ENCODE measurements around the gene ADGRA1.
"Not testable (repeated sequence)": the region's sequence is repeated elsewhere in the genome, so short reads cannot be mapped to it uniquely, and the experiment has no call there.

ADGRA1 gene

GRCh38 chr10:133047526-133048123 lies 40.1 kb upstream of the ADGRA1 start:
- no peak for ATAC-seq (replicated peaks)
- no peak overlapping the region for H3K4me3 Mint-ChIP-seq
- peaks cover 9 to 13% of the 10 kb centered on the region in 2 donors for H3K27me3 Mint-ChIP-seq
- peaks cover 0 to 2% of the 10 kb centered on the region in 2 donors for H3K4me1 Mint-ChIP-seq
- DNase-seq = no peak
- H3K36me3 Mint-ChIP-seq = no peaks in the 10 kb centered on the region
- H3K9me3 Mint-ChIP-seq = no peaks in the 10 kb centered on the region
- no peak overlapping the region for H3K27ac Mint-ChIP-seq

- H3K36me3 Mint-ChIP-seq = no peaks in the 10 kb centered on the region
- no peak for ATAC-seq (replicated peaks)
- H3K4me3 Mint-ChIP-seq = no peak overlapping the region
- H3K9me3 Mint-ChIP-seq = no peaks in the 10 kb centered on the region
- no peak for DNase-seq
- H3K4me1 Mint-ChIP-seq = peaks cover 0 to 2% of the 10 kb centered on the region in 2 donors
- no peak overlapping the region for H3K27ac Mint-ChIP-seq
- H3K27me3 Mint-ChIP-seq = peaks cover 9 to 13% of the 10 kb centered on the region in 2 donors
These were observed 39.5 kb upstream of the ADGRA1 start for GRCh38 chr10:133048266-133048665.

- DNase-seq = no peak
- ATAC-seq (replicated peaks) = no peak
- H3K4me3 Mint-ChIP-seq = no peak overlapping the region
- H3K4me1 Mint-ChIP-seq = peaks cover 0 to 2% of the 10 kb centered on the region in 2 donors
- no peaks in the 10 kb centered on the region for H3K36me3 Mint-ChIP-seq
- H3K9me3 Mint-ChIP-seq = no peaks in the 10 kb centered on the region
- H3K27me3 Mint-ChIP-seq = peaks cover 9 to 13% of the 10 kb centered on the region in 2 donors
- H3K27ac Mint-ChIP-seq = no peak overlapping the region
These were observed 38.8 kb upstream of the ADGRA1 start for GRCh38 chr10:133048926-133049325.

- Mint-ChIP-seq H3K4me1 (peaks cover 0 to 2% of the 10 kb centered on the region in 2 donors), H3K27ac (no peak overlapping the region), H3K36me3 (no peaks in the 10 kb centered on the region), H3K9me3 (no peaks in the 10 kb centered on the region), H3K27me3 (peaks cover 9 to 13% of the 10 kb centered on the region in 2 donors), H3K4me3 (no peak overlapping the region)
- no peak for ATAC-seq (replicated peaks)
- DNase-seq = no peak
These were observed 38.1 kb upstream of the ADGRA1 start for GRCh38 chr10:133049639-133050038.

- peaks cover 9 to 18% of the 10 kb centered on the region in 2 donors for H3K27me3 Mint-ChIP-seq
- H3K4me1 Mint-ChIP-seq = peaks cover 0 to 2% of the 10 kb centered on the region in 2 donors
- H3K4me3 Mint-ChIP-seq = no peak overlapping the region
These were observed 37.4 kb upstream of the ADGRA1 start for GRCh38 chr10:133050371-133050770.

GRCh38 chr10:133052076-133052475 lies 35.6 kb upstream of the ADGRA1 start:
- Mint-ChIP-seq H3K36me3 (no peaks in the 10 kb centered on the region), H3K27me3 (peaks cover 19 to 34% of the 10 kb centered on the region in 2 donors), H3K4me1 (peaks cover 0 to 2% of the 10 kb centered on the region in 2 donors), H3K4me3 (no peak overlapping the region), H3K9me3 (no peaks in the 10 kb centered on the region), H3K27ac (no peak overlapping the region)
- DNase-seq (no peak), ATAC-seq (replicated peaks) (no peak)

More at GRCh38 chr10:133050371-133050770, 37.4 kb upstream of the ADGRA1 start:
- no peak for DNase-seq
- Mint-ChIP-seq H3K27ac (no peak overlapping the region), H3K36me3 (no peaks in the 10 kb centered on the region), H3K9me3 (no peaks in the 10 kb centered on the region)
- ATAC-seq (replicated peaks) = no peak

GRCh38 chr10:133053527-133054133 lies 34.1 kb upstream of the ADGRA1 start:
- not testable (repeated sequence) for H3K9me3 Mint-ChIP-seq; ATAC-seq (replicated peaks); H3K4me1 Mint-ChIP-seq; H3K36me3 Mint-ChIP-seq; H3K27ac Mint-ChIP-seq; H3K4me3 Mint-ChIP-seq; DNase-seq
- H3K27me3 Mint-ChIP-seq = peaks cover 24 to 34% of the 10 kb centered on the region in 2 donors

GRCh38 chr10:133055470-133055869 lies 32.3 kb upstream of the ADGRA1 start:
- peaks cover 21 to 35% of the 10 kb centered on the region in 2 donors for H3K27me3 Mint-ChIP-seq
- no peaks in the 10 kb centered on the region for H3K9me3 Mint-ChIP-seq
- ATAC-seq (replicated peaks) (no peak), DNase-seq (no peak)
- H3K4me1 Mint-ChIP-seq = peaks cover 4 to 6% of the 10 kb centered on the region in 2 donors
- H3K27ac Mint-ChIP-seq = no peak overlapping the region
- H3K4me3 Mint-ChIP-seq = no peak overlapping the region
- H3K36me3 Mint-ChIP-seq = no peaks in the 10 kb centered on the region

GRCh38 chr10:133056001-133056400 lies 31.7 kb upstream of the ADGRA1 start:
- DNase-seq = no peak
- Mint-ChIP-seq H3K36me3 (no peaks in the 10 kb centered on the region), H3K9me3 (no peaks in the 10 kb centered on the region), H3K4me3 (no peak overlapping the region), H3K27ac (no peak overlapping the region), H3K4me1 (peaks cover 4 to 6% of the 10 kb centered on the region in 2 donors), H3K27me3 (peaks cover 21 to 35% of the 10 kb centered on the region in 2 donors)
- no peak for ATAC-seq (replicated peaks)

- H3K9me3 Mint-ChIP-seq = no peaks in the 10 kb centered on the region
- peaks cover 4 to 6% of the 10 kb centered on the region in 2 donors for H3K4me1 Mint-ChIP-seq
- H3K27ac Mint-ChIP-seq = no peak overlapping the region
- H3K27me3 Mint-ChIP-seq = peaks cover 21 to 35% of the 10 kb centered on the region in 2 donors
- DNase-seq (no peak), ATAC-seq (replicated peaks) (no peak)
- no peak overlapping the region for H3K4me3 Mint-ChIP-seq
- H3K36me3 Mint-ChIP-seq = no peaks in the 10 kb centered on the region
These were observed 31.0 kb upstream of the ADGRA1 start for GRCh38 chr10:133056651-133057178.

GRCh38 chr10:133058331-133059092 lies 29.2 kb upstream of the ADGRA1 start:
- DNase-seq = no peak
- H3K27me3 Mint-ChIP-seq = peaks cover 21 to 35% of the 10 kb centered on the region in 2 donors
- H3K36me3 Mint-ChIP-seq = no peaks in the 10 kb centered on the region
- peaks cover 0 to 2% of the 10 kb centered on the region in 2 donors for H3K9me3 Mint-ChIP-seq
- no peak overlapping the region for H3K4me3 Mint-ChIP-seq
- H3K4me1 Mint-ChIP-seq = peaks cover 4 to 6% of the 10 kb centered on the region in 2 donors
- H3K27ac Mint-ChIP-seq = peak overlapping the region; percentile 38
- ATAC-seq (replicated peaks) = no peak

- Mint-ChIP-seq H3K9me3 (peaks cover 0 to 2% of the 10 kb centered on the region in 2 donors), H3K27ac (no peak overlapping the region), H3K27me3 (peaks cover 21 to 35% of the 10 kb centered on the region in 2 donors), H3K4me3 (no peak overlapping the region), H3K4me1 (peaks cover 4 to 6% of the 10 kb centered on the region in 2 donors), H3K36me3 (no peaks in the 10 kb centered on the region)
- DNase-seq (no peak), ATAC-seq (replicated peaks) (no peak)
These were observed 28.6 kb upstream of the ADGRA1 start for GRCh38 chr10:133059093-133059470.

GRCh38 chr10:133059571-133059970 lies 28.2 kb upstream of the ADGRA1 start:
- no peak overlapping the region for H3K27ac Mint-ChIP-seq
- no peaks in the 10 kb centered on the region for H3K36me3 Mint-ChIP-seq
- H3K9me3 Mint-ChIP-seq = peaks cover 0 to 2% of the 10 kb centered on the region in 2 donors
- peaks cover 21 to 35% of the 10 kb centered on the region in 2 donors for H3K27me3 Mint-ChIP-seq
- ATAC-seq (replicated peaks) (no peak), DNase-seq (no peak)
- peaks cover 4 to 6% of the 10 kb centered on the region in 2 donors for H3K4me1 Mint-ChIP-seq
- no peak overlapping the region for H3K4me3 Mint-ChIP-seq

- peaks cover 21 to 34% of the 10 kb centered on the region in 2 donors for H3K27me3 Mint-ChIP-seq
- no peaks in the 10 kb centered on the region for H3K36me3 Mint-ChIP-seq
- H3K27ac Mint-ChIP-seq = no peak overlapping the region
- H3K4me1 Mint-ChIP-seq = peaks cover 4 to 6% of the 10 kb centered on the region in 2 donors
- DNase-seq = no peak
- no peak overlapping the region for H3K4me3 Mint-ChIP-seq
- H3K9me3 Mint-ChIP-seq = peaks cover 0 to 3% of the 10 kb centered on the region in 2 donors
- ATAC-seq (replicated peaks) = no peak
These were observed 27.7 kb upstream of the ADGRA1 start for GRCh38 chr10:133060022-133060421.
